Activated T-cell treated with anti-CD3 and anti-CD28 coated beads for 1 hour (primary cell): ENCODE data around the gene ADCY10.
"Not testable (repeated sequence)": the region's sequence is repeated elsewhere in the genome, so short reads cannot be mapped to it uniquely, and the experiment has no call there.

Source experiments
- DNase-seq: peaks from one replicate; pipeline ENCODE4 v3.0.0-alpha.2; 2020; ENCODE audit warnings: low read depth

ADCY10 gene

DNA sequence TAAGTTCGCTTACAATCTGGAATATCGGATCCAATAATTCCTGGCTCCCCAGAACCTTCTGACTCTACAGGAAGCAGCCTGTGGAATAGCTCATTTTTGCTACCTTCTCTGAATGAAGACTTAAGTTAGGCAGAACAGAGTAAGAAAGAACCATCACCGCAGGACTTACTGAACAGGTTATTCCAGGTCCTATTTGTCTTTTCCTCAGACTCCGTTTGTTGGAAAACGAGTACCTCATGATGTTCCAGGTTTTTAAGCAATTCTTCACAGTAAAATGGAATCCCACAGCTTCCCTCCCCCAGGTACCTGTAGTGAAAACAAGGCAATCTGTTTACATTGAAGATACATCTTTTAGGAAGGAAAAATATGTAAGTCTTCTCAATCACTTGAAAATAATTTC is 59.8 kb downstream of the ADCY10 start:
- no peak for DNase-seq

- DNase-seq, result no peak
Observed at GRCh38 chr1:167849666-167850065, 64.3 kb downstream of the ADCY10 start.

DNA sequence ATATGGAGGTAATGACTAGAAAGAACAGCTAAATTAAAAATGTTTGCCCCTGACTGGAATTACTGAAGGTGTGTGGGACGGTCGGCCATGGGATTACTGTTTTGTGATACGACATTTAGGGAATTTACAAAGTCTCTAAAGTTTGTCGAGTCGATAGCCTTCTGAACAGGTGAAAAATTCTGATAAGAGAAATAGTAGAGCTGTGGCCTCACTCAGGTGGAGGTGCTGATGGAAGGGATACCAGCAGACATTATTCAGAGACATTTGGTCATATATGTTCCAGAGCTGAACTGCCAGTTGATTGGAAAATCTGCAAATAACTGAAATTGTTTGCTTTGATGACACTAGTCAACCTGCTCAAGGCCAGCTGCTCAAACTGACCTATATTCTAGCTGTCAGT is 71.1 kb downstream of the ADCY10 start:
- DNase-seq, result no peak

GRCh38 chr1:167841530-167841929 is 72.4 kb downstream of the ADCY10 start:
- DNase-seq, result no peak

DNA sequence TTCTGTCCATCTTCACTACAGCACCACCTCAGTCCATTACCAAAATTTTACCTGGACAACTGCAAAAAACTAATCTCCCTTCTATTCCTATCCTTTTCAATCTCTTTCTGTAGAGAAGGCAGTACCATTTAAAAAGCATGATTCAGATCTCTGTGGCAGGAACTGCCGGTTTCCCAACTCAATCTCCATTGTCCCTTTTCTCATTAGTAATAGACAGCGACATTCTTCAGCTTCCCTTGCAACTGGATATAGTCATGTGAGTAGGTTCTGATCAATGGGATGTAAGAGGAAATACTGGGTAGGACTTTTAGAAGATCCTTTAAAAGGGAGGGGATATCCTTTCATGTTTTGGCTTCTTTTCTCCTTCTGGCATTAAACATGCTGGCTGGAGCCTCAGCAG is 74.9 kb downstream of the ADCY10 start:
- DNase-seq, result no peak

DNA sequence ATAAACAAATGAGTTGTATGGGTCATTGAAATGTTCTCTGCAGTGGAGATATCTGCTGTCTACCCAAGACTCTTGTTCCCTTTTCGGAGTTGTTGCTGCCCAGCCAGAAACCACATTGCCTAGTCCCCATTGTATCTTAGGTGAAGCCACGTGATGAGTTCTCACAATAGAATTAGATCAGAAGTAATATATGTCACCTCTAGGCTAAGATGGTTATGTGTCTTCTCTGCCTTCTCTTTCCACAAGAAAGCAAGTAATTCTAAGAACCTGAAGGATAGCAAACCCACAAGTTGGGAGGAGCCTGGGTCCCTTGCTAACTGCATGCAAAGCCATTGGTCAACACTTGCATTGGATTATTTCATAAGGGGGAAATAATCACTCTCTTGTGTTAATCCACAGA is 76.6 kb downstream of the ADCY10 start:
- DNase-seq, result no peak

GRCh38 chr1:167836197-167836596 is 77.7 kb downstream of the ADCY10 start:
- no peak for DNase-seq

DNA sequence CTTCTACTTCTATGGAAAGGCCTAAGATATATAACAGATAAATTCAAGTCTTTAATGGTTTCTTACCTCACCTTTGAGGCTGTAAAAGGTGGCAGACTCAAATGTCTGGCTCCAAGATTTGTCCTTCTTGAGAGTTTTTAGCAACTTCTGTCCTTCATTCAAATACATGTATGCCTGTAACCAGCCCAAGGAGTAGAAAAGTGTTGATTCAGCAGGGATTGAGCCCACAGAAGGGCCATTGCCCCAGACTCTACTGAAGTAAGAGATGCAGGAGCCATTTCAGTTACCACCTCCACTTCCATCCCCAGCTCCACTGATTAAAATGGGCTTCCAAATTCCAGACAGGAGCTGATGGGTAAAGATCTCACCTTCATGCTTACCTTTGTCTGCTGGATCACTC is 80.0 kb downstream of the ADCY10 start:
- no peak for DNase-seq

DNA sequence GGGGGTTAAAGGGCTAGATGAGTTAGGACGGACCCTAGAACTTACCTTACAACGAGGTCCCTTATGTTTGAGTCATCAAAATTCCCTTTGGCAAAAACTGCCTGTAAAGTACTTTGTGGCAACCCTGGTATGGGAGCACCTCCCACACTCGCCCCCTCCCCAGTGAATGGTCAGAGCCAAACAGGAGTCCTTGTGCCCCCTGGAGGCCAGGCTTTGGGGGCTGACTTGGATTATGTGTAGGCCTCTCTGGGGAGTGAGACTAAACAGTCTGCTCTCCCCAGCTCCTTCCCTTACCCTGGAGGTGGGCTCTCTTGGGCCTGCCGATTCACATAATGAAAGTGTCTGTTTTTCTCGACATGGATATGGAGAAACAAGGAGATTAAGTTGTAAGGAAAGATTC is 81.2 kb downstream of the ADCY10 start:
- no peak for DNase-seq

GRCh38 chr1:167830668-167831067 is 83.3 kb downstream of the ADCY10 start:
- DNase-seq, result not testable (repeated sequence)

DNA sequence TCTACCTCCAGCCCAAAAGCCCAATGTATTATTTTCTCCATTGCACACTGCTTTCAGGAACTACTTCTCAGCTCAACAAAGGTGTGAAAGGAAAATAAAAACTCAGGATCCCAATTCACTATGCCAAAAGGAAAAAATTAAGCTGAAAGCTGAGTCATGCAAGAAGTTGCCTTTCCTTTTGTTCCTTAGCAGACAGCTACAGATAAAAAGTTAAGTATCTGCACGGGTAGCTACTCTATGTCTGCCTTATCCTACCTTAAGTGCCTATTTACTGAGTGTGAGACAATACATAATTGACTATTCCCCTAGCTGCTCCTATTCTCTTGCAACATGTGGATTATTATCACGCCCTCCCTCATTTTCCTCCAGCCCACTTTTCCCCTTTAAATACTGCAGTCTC is 84.1 kb downstream of the ADCY10 start:
- no peak for DNase-seq

DNA sequence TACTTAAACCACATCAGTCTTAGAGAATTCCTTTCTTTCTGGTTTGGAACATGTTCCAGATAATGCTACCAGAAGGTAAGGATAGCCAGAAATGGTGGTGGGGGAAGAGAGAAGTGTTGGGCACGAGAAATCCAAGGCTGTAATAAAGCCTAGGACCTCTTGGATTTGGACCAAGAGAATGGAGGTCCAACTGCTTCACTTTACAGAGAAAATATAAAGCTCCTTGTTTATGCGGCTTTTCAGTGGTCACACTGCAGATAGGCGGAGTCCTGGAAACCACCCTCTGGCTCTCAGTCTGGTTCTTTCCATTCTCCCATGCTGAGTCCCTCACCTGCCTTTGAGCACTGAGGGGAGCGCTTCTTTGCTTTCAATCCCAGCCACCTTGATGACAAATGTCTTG is 87.8 kb downstream of the ADCY10 start:
- DNase-seq, result no peak

GRCh38 chr1:167825419-167826079 is 88.4 kb downstream of the ADCY10 start:
- no peak for DNase-seq

DNA sequence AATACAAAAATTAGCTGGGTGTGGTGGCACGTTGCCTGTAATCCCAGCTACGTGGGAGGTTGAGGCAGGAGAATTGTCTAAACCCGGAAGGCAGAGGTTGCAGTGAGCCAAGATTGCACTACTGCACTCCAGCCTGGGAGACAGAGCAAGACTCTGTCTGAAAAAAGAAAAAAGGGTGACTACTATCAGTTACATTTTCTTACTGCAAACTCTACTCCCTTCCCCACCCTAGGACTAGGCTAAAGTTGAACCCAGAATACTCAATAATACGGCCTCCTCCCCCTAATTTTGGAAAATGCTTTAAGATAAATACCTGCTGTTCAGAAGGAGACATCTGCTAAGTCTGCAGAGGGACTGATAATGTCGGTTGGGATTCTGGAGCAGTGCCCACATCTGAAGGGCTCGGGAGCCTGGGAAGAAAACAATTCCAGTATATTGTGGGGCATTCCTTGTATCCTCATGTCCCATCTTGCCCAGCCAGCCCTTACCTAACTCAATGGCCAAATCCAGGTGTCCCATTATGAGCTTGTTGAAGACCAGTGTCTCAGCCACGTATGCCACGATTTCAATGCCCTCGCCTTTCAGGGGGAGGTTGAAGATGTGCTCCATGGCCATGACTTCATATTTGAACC is 89.7 kb downstream of the ADCY10 start:
- DNase-seq, result no peak

DNA sequence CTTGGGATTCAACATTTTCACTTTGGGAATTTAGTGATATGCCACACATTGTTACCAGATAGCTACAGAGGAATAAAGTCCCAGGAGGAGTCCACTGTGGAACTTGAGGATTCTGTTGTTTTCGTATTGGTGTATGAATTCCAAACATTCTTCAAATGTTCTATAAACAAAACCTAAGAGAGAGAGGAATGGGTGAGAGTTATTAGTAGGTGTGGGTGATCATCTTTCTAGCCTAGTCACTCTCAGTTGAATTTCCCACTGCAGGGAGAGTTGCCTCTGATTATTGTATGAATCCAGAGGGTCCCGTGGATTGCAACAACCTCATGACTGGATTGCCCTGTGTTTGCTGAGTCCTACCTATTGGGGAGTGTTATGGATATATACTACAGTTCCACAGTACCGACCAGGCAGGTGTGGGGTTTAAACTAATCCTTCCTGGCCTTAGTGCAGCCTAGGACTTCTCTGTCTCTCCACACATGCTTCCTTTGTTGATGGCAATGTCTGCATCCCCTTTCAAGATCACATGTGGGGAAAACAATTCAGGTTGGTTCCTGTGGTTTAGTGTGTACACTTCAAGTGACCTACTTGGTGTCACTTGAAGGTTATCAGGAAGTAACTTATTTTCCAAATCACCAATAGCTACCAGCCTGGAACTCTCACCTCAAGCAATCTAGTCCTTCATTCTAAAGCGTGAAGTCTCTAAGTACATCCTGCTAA is 91.8 kb downstream of the ADCY10 start:
- DNase-seq, result no peak

GRCh38 chr1:167821356-167821685 is 92.6 kb downstream of the ADCY10 start:
- no peak for DNase-seq

- no peak for DNase-seq
Observed at GRCh38 chr1:167820684-167821355, 93.1 kb downstream of the ADCY10 start.

DNA sequence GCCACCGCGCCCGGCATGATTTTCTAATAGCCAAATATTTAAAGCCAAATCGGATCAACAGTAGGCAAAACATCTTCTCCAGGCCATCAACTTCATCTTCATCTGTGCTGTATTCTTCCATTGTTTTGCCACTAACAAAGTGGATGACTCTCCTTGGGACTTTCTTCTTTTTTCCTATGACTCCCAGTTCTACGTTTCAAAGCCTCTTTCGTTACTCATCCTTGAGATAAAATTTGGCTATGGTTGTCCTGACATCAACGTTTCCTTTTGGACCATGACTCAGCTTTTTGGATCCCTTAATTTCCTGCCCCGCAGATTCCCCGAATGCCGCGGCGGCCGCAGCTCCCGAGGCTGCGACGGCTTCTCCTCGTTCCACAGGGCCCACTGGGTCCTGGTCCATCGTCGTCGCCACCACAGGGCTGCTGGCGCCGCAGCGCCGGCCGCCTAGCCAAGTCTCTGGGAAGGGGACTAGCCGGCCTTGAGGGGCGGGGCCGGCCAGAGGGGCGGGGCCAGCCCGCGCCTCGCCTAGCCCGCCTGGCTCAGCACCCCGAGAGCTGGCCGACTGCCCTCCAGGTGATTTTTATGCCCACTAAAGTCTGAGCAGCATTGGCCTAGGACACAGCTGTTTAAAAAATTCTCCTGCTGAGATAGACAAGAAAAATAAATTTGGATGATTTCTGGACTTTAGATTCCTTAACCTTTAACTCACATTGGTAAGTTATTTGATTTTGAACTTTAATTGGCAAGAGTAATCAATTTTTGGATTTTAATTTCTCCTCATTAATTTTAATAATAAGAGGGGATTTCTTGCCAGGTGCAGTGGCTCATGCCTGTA is 93.9 kb downstream of the ADCY10 start:
- no peak for DNase-seq

DNA sequence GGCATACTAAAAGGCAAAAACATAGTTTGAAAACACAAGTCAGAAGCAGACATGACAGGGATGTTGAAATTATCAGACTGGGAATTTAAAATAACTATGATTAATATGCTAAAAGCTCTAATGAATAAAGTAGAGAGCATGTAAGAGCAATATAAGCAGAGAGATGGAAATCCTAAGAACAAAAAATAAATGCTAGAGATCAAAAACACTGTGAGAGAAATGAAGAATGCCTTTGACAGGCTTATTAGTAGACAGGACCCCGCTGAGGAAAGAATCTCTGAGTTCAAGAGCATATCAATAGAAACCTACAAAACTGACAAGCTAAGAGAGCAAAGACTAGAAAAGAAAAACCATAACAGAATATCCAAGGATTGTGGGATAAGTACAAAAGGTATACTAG is 98.3 kb downstream of the ADCY10 start:
- no peak for DNase-seq

DNA sequence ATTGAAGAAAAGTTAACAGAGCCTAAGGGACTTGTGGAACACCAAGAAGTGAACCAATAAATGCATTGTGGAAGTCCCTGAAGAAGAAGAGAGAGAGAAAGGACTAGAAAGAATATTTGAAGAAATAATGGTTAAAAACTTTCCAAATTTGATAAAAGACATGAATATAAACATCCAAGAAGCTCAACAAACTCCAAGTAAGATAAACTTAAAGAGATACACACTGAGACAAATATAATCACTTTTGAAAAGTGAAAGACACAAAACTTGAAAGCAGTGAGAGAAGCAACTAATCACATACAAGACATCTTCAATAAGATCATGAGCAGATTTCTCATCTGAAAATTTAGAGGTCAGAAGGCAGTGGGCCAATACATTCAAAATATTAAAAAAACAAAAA is 101.0 kb downstream of the ADCY10 start:
- DNase-seq, result no peak

DNA sequence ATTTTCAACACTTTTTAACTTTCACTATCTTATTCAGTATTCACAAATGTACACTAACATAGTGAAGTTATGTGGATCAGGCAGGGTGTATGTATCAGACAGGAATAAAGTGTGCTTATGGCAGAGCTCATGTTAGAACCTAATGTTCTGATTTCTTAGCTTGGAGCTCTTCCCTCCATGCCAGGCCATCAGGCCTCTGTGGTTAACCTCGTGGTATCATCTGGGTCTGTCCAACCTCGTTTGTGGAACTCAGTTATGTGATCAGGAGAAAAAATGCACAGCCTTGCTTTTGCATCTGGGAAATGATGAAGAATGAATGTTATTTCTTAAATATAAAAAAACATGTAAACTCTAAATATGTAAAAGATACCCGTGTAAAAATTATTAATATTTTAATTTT is 105.2 kb downstream of the ADCY10 start:
- DNase-seq, result no peak

DNA sequence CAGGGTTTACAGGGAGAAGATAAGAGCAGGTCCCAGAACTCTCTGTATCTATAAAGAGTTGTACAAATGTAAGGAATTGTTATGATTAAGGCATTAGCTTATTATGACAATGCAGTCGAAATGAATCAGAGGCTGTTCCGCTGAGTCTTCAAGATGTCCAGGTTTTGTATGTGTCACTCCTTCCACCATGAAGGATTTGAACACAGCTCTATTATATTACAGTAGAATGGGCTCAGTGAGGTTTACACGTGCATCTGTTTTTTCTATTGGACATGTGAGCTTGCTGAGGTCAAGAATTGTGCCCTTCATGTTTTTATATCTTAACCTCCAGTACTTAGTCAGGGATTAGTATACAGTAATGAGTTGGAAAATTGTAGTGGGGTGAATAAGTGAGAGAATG is 105.8 kb downstream of the ADCY10 start:
- no peak for DNase-seq
